HFFc6 (cell line): ENCODE measurements around the gene TMEM135. TPM values are rescaled to one million over a fixed set of nuclear protein-coding genes. Genes with fewer than 3 reads are reported as not detected.
A peak's percentile ranks its signal among the peaks of the same experiment; 100 is the strongest.

Experiments used
- DNase-seq: peaks from one replicate; pipeline ENCODE4 v3.0.0-alpha.2; 2018
- H3K27ac Mint-ChIP-seq: 2 replicates; pipeline ENCODE4 v1.8.0; 2020; ENCODE audit warnings: mild to moderate bottlenecking, mixed read lengths
- H3K27me3 Mint-ChIP-seq: 2 replicates; pipeline ENCODE4 v1.8.0; 2021; ENCODE audit warnings: mild to moderate bottlenecking, moderate library complexity, mixed read lengths; ENCODE audit not compliant: insufficient read depth
- H3K36me3 Mint-ChIP-seq: 2 replicates; pipeline ENCODE4 v1.8.0; 2021; ENCODE audit warnings: low read depth, mixed read lengths
- H3K4me1 Mint-ChIP-seq: 2 replicates; pipeline ENCODE4 v1.8.0; 2020; ENCODE audit warnings: low read depth, mixed read lengths
- H3K4me3 Mint-ChIP-seq: 2 replicates; pipeline ENCODE4 v1.8.0; 2020; ENCODE audit warnings: mild to moderate bottlenecking, moderate library complexity, mixed read lengths
- H3K9me3 Mint-ChIP-seq: 2 replicates; pipeline ENCODE4 v1.8.0; 2020; ENCODE audit warnings: mild to moderate bottlenecking, mixed read lengths
- total RNA-seq, 6 experiments: library from RNA; stranded (reverse); fragmentation: NEBNext Ultra II Directional; extraction: Animal tissue kit (Norgen Biotek cat#: 25700); gene quantifications; 2 replicates in 1 of 6; 3 replicates in 5 of 6; pipeline ENCODE4 v1.2.3, GENCODE V29; 2021
- TF ChIP-seq, protein P1 (sequence below): fragments of 200-600 bp; sonication (generic); IDR thresholded peaks from 2 replicates; pipeline ENCODE4 v1.5.0; 2021; ENCODE audit warnings: antibody characterized with exemption, mild to moderate bottlenecking

TMEM135 gene
- total RNA-seq, 6 experiments from 2014 or later = 13.1 to 28.3 (median 20.5) TPM

DNA sequence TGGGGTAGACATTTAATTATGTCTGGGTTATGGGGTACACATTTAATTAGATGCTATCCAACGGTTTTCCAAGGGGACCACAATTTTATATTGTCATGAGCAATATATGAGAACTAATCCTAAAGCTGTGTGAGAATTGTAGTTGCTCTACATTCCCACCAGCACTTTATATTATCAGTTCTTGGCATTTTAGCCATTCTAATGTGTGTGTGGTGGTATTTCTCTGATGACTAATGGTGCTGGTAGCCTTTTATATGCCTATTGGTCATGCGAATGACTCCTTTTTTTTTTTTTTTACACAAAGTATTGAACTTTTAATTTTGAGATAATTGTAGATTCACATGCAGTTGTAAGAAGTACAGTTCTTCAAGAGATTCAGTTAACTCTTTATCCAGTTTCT lies 26.2 kb downstream of the TMEM135 start:
- H3K9me3 Mint-ChIP-seq = no peaks in the 10 kb centered on the region
- DNase-seq = peak; percentile 23
- peaks cover 11% of the 10 kb centered on the region for H3K36me3 Mint-ChIP-seq

DNA sequence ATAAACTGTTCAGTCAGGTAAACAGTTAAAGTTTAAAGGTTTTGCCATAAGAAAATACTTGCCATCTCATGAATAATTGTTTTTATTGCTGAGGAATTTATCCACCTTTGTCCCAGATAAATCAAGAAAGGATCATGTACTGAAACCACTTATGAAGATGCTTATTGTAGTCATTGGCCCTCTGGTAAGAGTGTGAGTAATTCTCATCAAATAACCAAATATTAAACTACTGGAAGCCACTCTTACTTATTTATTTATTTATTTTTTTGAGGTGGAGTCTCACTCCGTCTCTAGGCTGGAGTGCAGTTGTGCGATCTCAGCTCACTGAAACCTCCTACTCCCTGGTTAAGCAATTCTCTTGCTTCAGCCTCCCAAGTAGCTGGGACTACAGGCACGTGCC lies 35.1 kb downstream of the TMEM135 start:
- TF ChIP-seq, protein P1, sequence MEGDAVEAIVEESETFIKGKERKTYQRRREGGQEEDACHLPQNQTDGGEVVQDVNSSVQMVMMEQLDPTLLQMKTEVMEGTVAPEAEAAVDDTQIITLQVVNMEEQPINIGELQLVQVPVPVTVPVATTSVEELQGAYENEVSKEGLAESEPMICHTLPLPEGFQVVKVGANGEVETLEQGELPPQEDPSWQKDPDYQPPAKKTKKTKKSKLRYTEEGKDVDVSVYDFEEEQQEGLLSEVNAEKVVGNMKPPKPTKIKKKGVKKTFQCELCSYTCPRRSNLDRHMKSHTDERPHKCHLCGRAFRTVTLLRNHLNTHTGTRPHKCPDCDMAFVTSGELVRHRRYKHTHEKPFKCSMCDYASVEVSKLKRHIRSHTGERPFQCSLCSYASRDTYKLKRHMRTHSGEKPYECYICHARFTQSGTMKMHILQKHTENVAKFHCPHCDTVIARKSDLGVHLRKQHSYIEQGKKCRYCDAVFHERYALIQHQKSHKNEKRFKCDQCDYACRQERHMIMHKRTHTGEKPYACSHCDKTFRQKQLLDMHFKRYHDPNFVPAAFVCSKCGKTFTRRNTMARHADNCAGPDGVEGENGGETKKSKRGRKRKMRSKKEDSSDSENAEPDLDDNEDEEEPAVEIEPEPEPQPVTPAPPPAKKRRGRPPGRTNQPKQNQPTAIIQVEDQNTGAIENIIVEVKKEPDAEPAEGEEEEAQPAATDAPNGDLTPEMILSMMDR = no peak
- no peak overlapping the region for H3K4me3 Mint-ChIP-seq

More for the DNA sequence above, 26.2 kb downstream of the TMEM135 start:
- no peaks in the 10 kb centered on the region; the same call in 1 of the 2 replicates for H3K27me3 Mint-ChIP-seq
- no peak overlapping the region for H3K4me3 Mint-ChIP-seq
- TF ChIP-seq, protein P1 = no peak
- no peak overlapping the region for H3K27ac Mint-ChIP-seq
- peaks cover 15% of the 10 kb centered on the region for H3K4me1 Mint-ChIP-seq

DNA sequence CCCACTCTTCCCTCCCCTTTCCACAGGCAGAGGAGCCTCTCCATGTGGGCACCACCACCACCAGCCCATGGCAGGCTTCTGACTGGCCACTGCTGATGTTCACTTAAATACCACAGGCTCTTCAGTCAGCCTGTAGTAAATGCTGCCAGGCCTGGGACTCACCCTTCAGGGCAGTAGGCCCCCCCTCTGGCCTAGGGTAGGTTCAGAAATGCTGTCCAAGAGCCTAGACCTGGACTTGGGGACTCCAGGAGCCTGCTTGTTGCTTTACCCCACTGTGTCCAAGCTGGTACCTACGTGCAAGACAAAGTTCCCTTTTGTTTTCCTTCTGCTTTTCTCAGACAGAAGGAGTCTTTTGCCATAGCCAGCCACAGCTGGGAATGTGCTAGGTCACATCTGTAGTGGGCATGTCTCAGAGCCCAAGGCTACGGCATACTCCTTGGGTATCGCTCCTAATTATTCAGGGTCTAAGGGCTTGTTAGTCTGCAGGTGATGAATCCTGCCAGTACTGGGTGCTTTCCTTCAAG lies 38.6 kb downstream of the TMEM135 start:
- H3K4me3 Mint-ChIP-seq = no peak overlapping the region
- H3K4me1 Mint-ChIP-seq = no peaks in the 10 kb centered on the region
- H3K36me3 Mint-ChIP-seq = peaks cover 26% of the 10 kb centered on the region
- DNase-seq = no peak
- TF ChIP-seq, protein P1 = no peak
- H3K27ac Mint-ChIP-seq = no peak overlapping the region
- no peaks in the 10 kb centered on the region for H3K27me3 Mint-ChIP-seq
- H3K9me3 Mint-ChIP-seq = no peaks in the 10 kb centered on the region

More for the DNA sequence above, 35.1 kb downstream of the TMEM135 start:
- DNase-seq = no peak
- H3K36me3 Mint-ChIP-seq = peaks cover 20% of the 10 kb centered on the region
- no peaks in the 10 kb centered on the region for H3K27me3 Mint-ChIP-seq
- no peaks in the 10 kb centered on the region for H3K9me3 Mint-ChIP-seq
- no peak overlapping the region for H3K27ac Mint-ChIP-seq
- no peaks in the 10 kb centered on the region for H3K4me1 Mint-ChIP-seq

DNA sequence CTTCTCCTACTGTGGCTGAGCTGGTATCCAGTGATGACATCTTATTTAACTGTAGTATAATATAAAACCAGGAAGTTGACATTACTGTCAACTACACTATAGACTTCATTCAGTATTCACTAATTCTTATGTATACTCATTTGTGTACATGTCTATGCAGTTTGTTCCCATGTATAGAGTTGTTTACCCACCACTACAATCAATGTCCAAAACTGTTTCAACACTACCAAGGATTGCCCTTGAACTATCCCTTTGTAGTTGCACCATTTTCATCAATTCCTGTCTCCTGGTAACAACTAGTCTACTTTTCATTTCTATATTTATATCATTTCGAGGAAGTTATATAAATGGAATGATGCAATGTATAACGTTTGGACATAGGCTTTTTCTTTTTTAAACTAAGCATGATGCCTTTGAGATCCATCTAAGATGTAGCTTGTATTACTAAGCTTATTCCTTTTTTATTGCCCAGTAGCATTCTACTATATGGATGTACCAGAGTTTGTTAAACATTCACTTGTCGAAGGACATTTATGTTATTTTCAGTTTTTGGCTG lies 39.2 kb downstream of the TMEM135 start:
- Mint-ChIP-seq H3K27me3 (no peaks in the 10 kb centered on the region), H3K36me3 (peaks cover 26% of the 10 kb centered on the region), H3K27ac (no peak overlapping the region), H3K4me3 (no peak overlapping the region), H3K9me3 (no peaks in the 10 kb centered on the region), H3K4me1 (no peaks in the 10 kb centered on the region)
- TF ChIP-seq, protein P1 = no peak
- no peak for DNase-seq

DNA sequence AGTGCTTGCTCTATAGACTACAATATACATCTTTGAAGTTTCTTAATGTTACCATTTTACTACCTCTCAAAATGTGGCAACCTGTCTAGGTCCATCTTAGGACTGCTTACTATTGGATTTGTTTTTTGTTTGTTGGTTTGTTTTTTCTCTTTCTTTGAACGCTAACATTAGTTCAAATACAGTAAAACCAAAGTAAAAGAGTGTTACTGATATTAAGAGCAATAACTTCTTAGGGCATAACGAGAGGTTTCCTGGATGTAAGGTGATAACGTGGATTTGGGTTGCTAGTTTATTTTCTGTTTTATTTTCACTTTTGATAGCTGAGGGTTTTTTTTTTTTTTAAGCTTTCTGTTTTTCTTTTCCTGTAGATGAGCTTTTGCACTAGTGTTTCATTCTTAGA lies 43.6 kb downstream of the TMEM135 start:
- Mint-ChIP-seq H3K4me1 (no peaks in the 10 kb centered on the region), H3K4me3 (no peak overlapping the region), H3K36me3 (peaks cover 25% of the 10 kb centered on the region), H3K27ac (no peak overlapping the region), H3K27me3 (no peaks in the 10 kb centered on the region), H3K9me3 (no peaks in the 10 kb centered on the region)
- TF ChIP-seq, protein P1 = no peak
- DNase-seq = no peak
